Ramos (cell line): Measurements from ENCODE around the gene NUP85.
"Not testable (repeated sequence)": the region's sequence is repeated elsewhere in the genome, so short reads cannot be mapped to it uniquely, and the experiment has no call there.

ENCODE experiments used
- in situ Hi-C: fragments of 300-500 bp; cut with MboI; formaldehyde crosslinking; loops from one replicate; pipeline ENCODE4 v1.14.3; 2022; ENCODE audit warnings: low sequenced_read_pairs; ENCODE audit not compliant: unreplicated experiment

NUP85 gene

GRCh38 chr17:75240394-75241142, 35.1 kb downstream of the NUP85 start:
- in situ Hi-C loops: loop anchor here (10.0 kb wide), 1 partner anchor 174 kb away; no protein-coding TSS in a partner anchor

DNA sequence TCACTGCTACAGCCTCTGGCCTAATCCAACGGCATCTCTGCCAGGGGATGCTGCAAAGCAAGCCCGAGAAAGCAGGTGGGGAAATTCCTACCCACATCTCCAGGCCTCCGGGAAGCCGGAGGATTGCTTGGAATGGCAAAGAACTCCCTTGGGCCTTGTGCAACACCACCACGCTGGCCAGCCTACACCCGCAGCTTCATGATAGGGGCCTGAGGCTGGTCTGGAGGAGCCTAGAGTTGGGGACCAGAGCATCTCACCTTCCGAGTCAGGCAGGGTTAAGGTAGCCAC, 35.6 kb downstream of the NUP85 start:
- in situ Hi-C loops: loop anchor here (10.0 kb wide), 1 partner anchor 174 kb away; no protein-coding TSS in a partner anchor

- in situ Hi-C loops: loop anchor here (10.0 kb wide), 1 partner anchor 173 kb away; no protein-coding TSS in a partner anchor
Observed at GRCh38 chr17:75241502-75241901, 36.0 kb downstream of the NUP85 start.

DNA sequence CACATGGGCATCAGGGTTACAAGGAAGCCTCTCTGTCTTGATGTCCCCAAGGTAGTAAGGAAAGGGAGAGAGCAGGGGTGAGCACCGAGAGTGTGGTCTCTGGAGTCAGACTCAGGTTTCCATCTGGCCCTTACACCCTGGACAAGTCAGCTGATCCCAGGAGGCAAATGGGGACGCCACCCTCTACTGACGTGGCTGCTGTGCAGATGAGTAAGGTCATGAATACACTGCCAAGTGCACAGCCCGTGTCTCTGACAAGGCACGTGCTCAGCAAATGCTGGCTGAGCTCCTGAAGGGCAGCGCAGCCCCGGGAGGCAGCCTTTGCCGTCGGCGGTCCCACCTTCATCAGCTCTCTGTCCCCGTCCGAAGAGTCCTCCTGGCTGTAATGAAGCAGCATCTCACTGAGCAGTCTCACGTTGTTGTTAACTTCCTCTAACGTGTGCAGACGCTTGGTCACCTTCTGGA, 36.5 kb downstream of the NUP85 start:
- in situ Hi-C loops: loop anchor here (10.0 kb wide), 1 partner anchor 173 kb away; no protein-coding TSS in a partner anchor

GRCh38 chr17:75242461-75243042, 37.1 kb downstream of the NUP85 start:
- in situ Hi-C loops: loop anchor here (10.0 kb wide), 1 partner anchor 172 kb away; no protein-coding TSS in a partner anchor

DNA sequence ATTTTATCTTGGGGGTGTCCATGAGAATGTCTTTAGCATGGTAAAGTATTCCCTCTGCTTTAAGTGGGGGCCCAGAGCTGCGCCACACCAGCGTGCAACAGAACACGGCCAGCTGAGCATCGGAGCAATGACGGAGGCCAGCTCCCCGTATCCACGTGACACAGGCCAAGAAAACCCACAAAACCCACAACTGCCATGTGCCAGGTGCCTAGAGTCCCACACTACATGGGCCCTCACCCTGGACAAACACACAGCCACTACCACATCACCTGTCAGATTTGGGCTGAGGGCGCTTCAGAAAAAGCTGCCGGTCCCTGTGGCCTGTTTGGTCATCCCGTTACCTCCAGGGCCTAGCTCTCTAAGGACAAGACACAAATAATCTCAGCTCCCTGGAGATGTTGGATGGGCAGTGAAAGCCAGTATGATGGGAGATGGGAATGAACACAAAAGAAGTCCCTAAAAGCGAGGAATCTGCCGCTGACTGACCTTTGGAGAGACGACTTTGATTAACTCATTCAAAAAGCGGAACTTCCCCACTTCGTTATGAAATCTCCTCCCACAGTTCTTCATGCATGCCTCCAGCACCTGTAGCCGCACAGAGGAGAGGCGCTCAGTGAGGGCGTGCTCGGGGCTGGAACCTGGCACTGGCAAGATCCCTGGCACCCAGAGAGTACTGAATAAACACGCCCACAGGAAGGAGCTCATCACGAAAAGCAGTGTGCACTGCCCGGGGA, 38.8 kb downstream of the NUP85 start:
- in situ Hi-C loops: loop anchor here (10.0 kb wide), 1 partner anchor 171 kb away; no protein-coding TSS in a partner anchor

GRCh38 chr17:75245011-75245410, 39.5 kb downstream of the NUP85 start:
- in situ Hi-C loops: loop anchor here (10.0 kb wide), 1 partner anchor 170 kb away; no protein-coding TSS in a partner anchor

- in situ Hi-C loops: loop anchor here (10.0 kb wide), 1 partner anchor 168 kb away; no protein-coding TSS in a partner anchor
Observed at GRCh38 chr17:75246404-75246803, 40.9 kb downstream of the NUP85 start.

DNA sequence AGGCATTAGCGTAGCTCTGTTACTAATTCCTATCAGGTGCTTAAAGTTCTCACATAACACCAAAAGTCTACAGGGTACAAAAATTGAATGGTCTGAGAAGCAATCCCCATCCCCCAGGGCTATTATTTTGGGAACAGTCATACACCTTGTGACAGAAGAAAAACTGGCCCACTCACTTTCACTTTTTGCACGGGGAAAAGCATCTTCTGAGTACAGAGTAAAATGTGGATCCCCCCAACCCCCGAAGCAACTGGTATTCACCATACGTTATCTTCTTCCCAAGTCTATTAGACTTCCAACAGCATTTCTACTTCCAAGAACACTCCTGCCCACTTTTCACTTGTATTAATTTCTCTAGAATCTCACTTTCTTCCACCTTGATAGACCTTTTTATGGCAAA, 44.1 kb downstream of the NUP85 start:
- in situ Hi-C loops: loop anchor here (10.0 kb wide), 1 partner anchor 165 kb away; no protein-coding TSS in a partner anchor

- in situ Hi-C loops: no loop called here
Observed at GRCh38 chr17:75250009-75250471, 44.6 kb downstream of the NUP85 start.

GRCh38 chr17:75252039-75252816, 46.7 kb downstream of the NUP85 start:
- in situ Hi-C loops: no loop called here

DNA sequence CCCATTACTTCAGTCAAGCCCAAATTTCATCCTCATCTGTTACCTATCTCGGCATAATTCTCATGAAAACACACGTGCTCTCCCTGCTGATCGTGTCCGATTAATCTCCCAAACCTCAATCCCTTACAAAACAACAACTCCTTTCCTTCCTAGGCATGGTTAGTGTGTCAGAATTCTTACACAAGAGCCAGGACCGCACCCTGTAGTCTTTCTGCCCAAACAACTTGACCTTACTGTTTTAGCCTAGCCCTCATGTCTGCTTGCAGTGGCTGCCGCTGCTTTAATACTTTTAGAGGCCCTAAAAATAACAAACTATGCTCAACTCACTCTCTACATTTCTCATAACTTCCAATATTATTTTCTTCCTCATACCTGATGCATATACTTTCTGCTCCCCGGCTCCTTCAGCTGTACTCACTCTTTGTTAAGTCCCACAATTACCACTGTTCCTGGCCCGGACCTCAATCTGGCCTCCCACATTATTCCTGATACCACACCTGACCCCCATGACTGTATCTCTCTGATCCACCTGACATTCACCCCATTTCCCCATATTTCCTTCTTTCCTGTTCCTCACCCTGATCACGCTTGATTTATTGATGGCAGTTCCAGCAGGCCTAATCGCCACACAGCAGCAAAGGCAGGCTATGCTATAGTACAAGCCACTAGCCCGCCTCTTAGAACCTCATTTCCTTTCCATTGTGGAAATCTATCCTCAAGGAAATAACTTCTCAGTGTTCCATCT, 50.6 kb downstream of the NUP85 start:
- in situ Hi-C loops: not testable (repeated sequence)

DNA sequence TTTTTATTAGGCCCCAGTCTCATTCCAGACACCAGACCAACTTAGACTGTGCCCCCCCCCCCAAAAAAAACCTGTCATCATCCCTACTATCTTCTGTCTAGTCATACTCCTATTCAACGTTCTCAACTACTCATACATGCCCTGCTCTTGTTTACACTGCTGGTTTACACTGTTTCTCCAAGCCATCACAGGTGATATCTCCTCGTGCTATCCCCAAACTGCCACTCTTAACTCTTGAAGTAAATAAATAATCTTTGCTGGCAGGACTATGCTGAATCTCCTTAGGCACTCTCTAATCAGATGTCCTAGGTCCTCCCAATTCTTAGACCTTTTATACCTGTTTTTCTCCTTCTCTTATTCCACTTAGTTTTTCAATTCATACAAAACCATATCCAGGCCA, 51.7 kb downstream of the NUP85 start:
- in situ Hi-C loops: not testable (repeated sequence)

GRCh38 chr17:75260641-75261335, 55.3 kb downstream of the NUP85 start:
- in situ Hi-C loops: no loop called here

GRCh38 chr17:75261336-75262111, 56.0 kb downstream of the NUP85 start, which contains the start of the genes GGA3 and MRPS7:
Gene GGA3 (minus strand): TSS chr17:75261606. CDS start chr17:75261587, 19 bp downstream.
Gene MRPS7 (plus strand): TSS chr17:75261879. CDS start chr17:75261901, 22 bp downstream.
- in situ Hi-C loops: no loop called here

DNA sequence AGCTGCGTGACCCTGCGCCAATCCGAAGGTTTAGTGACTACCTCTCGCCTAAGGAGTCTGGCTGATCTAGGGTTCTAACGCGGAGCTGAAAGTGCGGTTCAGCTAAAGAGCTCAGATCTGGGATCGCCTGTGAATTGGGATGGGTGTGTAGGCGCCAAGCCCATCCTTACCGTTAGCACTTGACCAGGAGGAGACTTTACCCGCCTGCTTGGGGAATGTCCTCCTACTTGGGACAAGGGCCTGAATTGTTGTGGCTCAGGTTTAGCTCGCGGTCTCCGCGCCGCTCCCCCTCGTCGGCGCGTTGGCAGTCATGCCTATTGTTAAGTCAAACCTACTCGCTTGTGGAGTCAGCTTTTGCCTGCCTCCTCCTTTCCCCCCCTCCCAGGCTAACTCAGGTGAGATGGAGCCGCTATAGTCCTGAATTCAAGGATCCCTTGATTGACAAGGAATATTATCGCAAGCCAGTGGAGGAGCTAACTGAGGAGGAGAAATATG, 56.7 kb downstream of the NUP85 start:
- in situ Hi-C loops: no loop called here

- in situ Hi-C loops: no loop called here
Observed at GRCh38 chr17:75263055-75263454, 57.6 kb downstream of the NUP85 start.
